Right cardiac atrium (tissue), 5 donors: ENCODE data around the gene GPR25. TPM values are rescaled to one million over a fixed set of nuclear protein-coding genes. Genes with fewer than 3 reads are reported as not detected.

ENCODE experiments used
- ATAC-seq, 2 donors: fragments of 200-7000 bp; cut with Tn5 transposase; one replicate each; pipeline versions ENCODE4 v1.8.0 to v1.9.1; 2020; ENCODE audit warnings: moderate library complexity in 2 of 2, mild to moderate bottlenecking in 1 of 2
- DNase-seq, 3 donors: peaks; one replicate each; pipeline ENCODE4 v3.0.0-alpha.2; 2020
- H3K27ac ChIP-seq: one replicate; pipeline ENCODE4 v1.5.1; 2013; ENCODE audit warnings: mild to moderate bottlenecking, low read length, control low read depth, moderate library complexity
- H3K27me3 ChIP-seq: one replicate; pipeline ENCODE4 v1.6.1; 2013; ENCODE audit not compliant: control insufficient read depth, insufficient read depth
- H3K4me1 ChIP-seq: one replicate; pipeline ENCODE4 v1.6.1; 2013; ENCODE audit warnings: low read length; ENCODE audit not compliant: control insufficient read depth, insufficient read depth
- H3K4me3 ChIP-seq: one replicate; pipeline ENCODE4 v1.5.1; 2013; ENCODE audit warnings: low read length, control low read depth
- H3K9me3 ChIP-seq: one replicate; pipeline ENCODE4 v1.6.1; 2013; ENCODE audit warnings: low read length; ENCODE audit not compliant: control insufficient read depth
- WGBS: extraction: QIAGEN DNeasy Blood & Tissue Kit; methylation state at CpG from one replicate; pipeline ENCODE4 v1.1.7; 2013; 5-methylcytosine and 5-hydroxymethylcytosine counted together
- intact Hi-C, 4 donors: fragments of 100-400 bp; cut with DNase I; formaldehyde crosslinking; loops; one replicate each; pipeline versions ENCODE4 v1.11.0 to v1.14.0; 2022 to 2023
- polyA plus RNA-seq: library from polyadenylated mRNA; stranded (reverse); fragments of 200-250 nt; gene quantifications from one replicate; pipeline ENCODE4 v1.2.3, GENCODE V29; 2013
- total RNA-seq, 4 donors: library from RNA; stranded (reverse); fragmentation: NEBNext Ultra II Directional; extraction: Animal tissue kit (Norgen Biotek cat#: 25700); gene quantifications; one replicate each; pipeline ENCODE4 v1.2.1, GENCODE V29; 2021
- donor health status: healthy with polysubstance abuse.
- donor health status: DM: no; HTN: yes; CAD: no.
- donor health status: DM: no; HTN: no; CAD: no.
- donor health status: DM: no; HTN: yes; CAD: no; lungs with severe emphysema.
- donor health status: DM: yes; HTN: yes; CAD: no.

The GPR25 gene
- total and polyA plus RNA-seq, 5 donors = not detected

- 83% methylated on average over 11 of the region's 11 CpGs for WGBS
- no peaks in the 10 kb centered on the region for H3K9me3 ChIP-seq
- H3K4me1 ChIP-seq = no peaks in the 10 kb centered on the region
- ATAC-seq = no peak
- intact Hi-C loops = no loop called here
- no peak overlapping the region for H3K27ac ChIP-seq
- H3K4me3 ChIP-seq = no peak overlapping the region
- H3K27me3 ChIP-seq = no peaks in the 10 kb centered on the region
- DNase-seq = no peak
These were observed 43.9 kb downstream of the GPR25 start for GRCh38 chr1:200916681-200917080.

- Histone ChIP-seq H3K4me3 (no peak overlapping the region), H3K9me3 (no peaks in the 10 kb centered on the region), H3K27me3 (no peaks in the 10 kb centered on the region), H3K27ac (no peak overlapping the region), H3K4me1 (no peaks in the 10 kb centered on the region)
- 58% methylated on average over 7 of the region's 7 CpGs for WGBS
- intact Hi-C loops = no loop called here
- DNase-seq = peak; percentile 45 to 68 (median 52)
- peak; percentile 59 to 61 for ATAC-seq
These were observed 44.6 kb downstream of the GPR25 start for GRCh38 chr1:200917291-200917817.

- Histone ChIP-seq H3K4me1 (no peaks in the 10 kb centered on the region), H3K9me3 (no peaks in the 10 kb centered on the region), H3K4me3 (no peak overlapping the region), H3K27ac (no peak overlapping the region), H3K27me3 (no peaks in the 10 kb centered on the region)
- WGBS = 92% methylated on average over 3 of the region's 3 CpGs
- intact Hi-C loops = no loop called here
- ATAC-seq (no peak), DNase-seq (no peak)
These were observed 45.2 kb downstream of the GPR25 start for GRCh38 chr1:200918006-200918405.

- DNase-seq = no peak
- Histone ChIP-seq H3K9me3 (no peaks in the 10 kb centered on the region), H3K4me3 (no peak overlapping the region), H3K4me1 (no peaks in the 10 kb centered on the region), H3K27ac (no peak overlapping the region), H3K27me3 (no peaks in the 10 kb centered on the region)
- no peak for ATAC-seq
- intact Hi-C loops = no loop called here
- 83% methylated on average over 2 of the region's 2 CpGs for WGBS
These were observed 46.6 kb downstream of the GPR25 start for GRCh38 chr1:200919386-200919785.

GRCh38 chr1:200921571-200922110 is 48.9 kb downstream of the GPR25 start:
- H3K27me3 ChIP-seq = no peaks in the 10 kb centered on the region
- DNase-seq (no peak), ATAC-seq (no peak)
- H3K4me3 ChIP-seq = no peak overlapping the region
- no peaks in the 10 kb centered on the region for H3K4me1 ChIP-seq
- no peak overlapping the region for H3K27ac ChIP-seq
- H3K9me3 ChIP-seq = no peaks in the 10 kb centered on the region
- intact Hi-C loops = no loop called here
- WGBS = 83% methylated on average over 9 of the region's 9 CpGs

GRCh38 chr1:200922406-200922805 is 49.6 kb downstream of the GPR25 start:
- Histone ChIP-seq H3K9me3 (no peaks in the 10 kb centered on the region), H3K27me3 (no peaks in the 10 kb centered on the region), H3K27ac (no peak overlapping the region), H3K4me1 (no peaks in the 10 kb centered on the region), H3K4me3 (no peak overlapping the region)
- 70% methylated on average over 2 of the region's 2 CpGs for WGBS
- ATAC-seq (no peak), DNase-seq (no peak)
- intact Hi-C loops = no loop called here

GRCh38 chr1:200923601-200924000 is 50.8 kb downstream of the GPR25 start:
- intact Hi-C loops = no loop called here
- 82% methylated on average over 1 of the region's 1 CpG for WGBS
- H3K4me3 ChIP-seq = no peak overlapping the region
- DNase-seq (no peak), ATAC-seq (no peak)
- H3K27ac ChIP-seq = no peak overlapping the region
- no peaks in the 10 kb centered on the region for H3K27me3 ChIP-seq
- H3K9me3 ChIP-seq = no peaks in the 10 kb centered on the region
- H3K4me1 ChIP-seq = no peaks in the 10 kb centered on the region

Other genes starting within 250 kb of the GPR25 start
- gene DDX59, start 203.1 kb upstream of the GPR25 start, total RNA-seq = 10 to 100 TPM; 11.0 to 14.9 (median 12.8) TPM
- 17.1 TPM for gene DDX59, start 203.1 kb upstream of the GPR25 start, polyA plus RNA-seq
- 10 to 100 TPM; 33.7 to 39.5 (median 37.2) TPM for gene CAMSAP2, start 134.1 kb upstream of the GPR25 start, total RNA-seq
- gene CAMSAP2, start 134.1 kb upstream of the GPR25 start, polyA plus RNA-seq = 6.9 TPM
- not detected for gene INAVA, start 21.9 kb downstream of the GPR25 start, total RNA-seq
- gene INAVA, start 21.9 kb downstream of the GPR25 start, polyA plus RNA-seq = not detected
- gene KIF21B, start 150.7 kb downstream of the GPR25 start, total RNA-seq = under 1 TPM; 0.53 to 0.83 (median 0.67) TPM
- 0.36 TPM for gene KIF21B, start 150.7 kb downstream of the GPR25 start, polyA plus RNA-seq
- under 1 TPM in 2 of 4 donors, not detected in 2; 0.06 to 0.09 TPM for gene CACNA1S, start 239.4 kb downstream of the GPR25 start, total RNA-seq
- gene CACNA1S, start 239.4 kb downstream of the GPR25 start, polyA plus RNA-seq = not detected